ENCODE results near the gene SGTA.

The SGTA gene

DNA sequence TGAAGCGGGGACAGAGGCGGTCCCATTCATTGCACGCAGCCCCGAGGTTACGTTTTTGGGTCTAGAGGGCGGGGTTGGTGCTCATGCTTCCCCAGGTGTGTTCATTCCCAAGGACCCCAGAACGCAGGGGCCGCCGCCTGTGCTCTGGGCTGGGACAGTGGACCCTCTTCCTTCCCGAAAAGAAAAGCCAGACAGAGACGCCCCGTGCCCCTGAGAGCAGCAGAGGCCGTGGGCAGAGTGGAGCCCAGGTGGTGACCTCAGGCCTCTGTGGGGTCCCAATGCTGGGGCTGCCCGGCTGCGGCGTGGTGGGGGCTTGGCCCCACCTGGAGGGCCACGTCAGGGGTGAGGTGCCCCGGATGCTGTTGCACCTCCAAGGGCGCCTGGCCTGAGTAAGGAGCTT lies 15.4 kb downstream of the SGTA start:
- Histone ChIP-seq H3K9ac (ENCODE audit: low read length) (no peak overlapping the region), H3K27ac (ENCODE audit: low read length) (no peak overlapping the region), H3K9me3 (ENCODE audit: insufficient read depth, low read length) (no peaks in the 10 kb centered on the region), H3K36me3 (replicated peaks; ENCODE audit: low read depth, low read length) (peaks cover 50% of the 10 kb centered on the region), H4K20me1 (ENCODE audit: insufficient read depth, low read length) (peaks cover 40% of the 10 kb centered on the region), H3K4me3 (ENCODE audit: low read length) (no peak overlapping the region), H3K4me2 (ENCODE audit: low read length) (no peak overlapping the region), H3K4me1 (ENCODE audit: low read length) (no peaks in the 10 kb centered on the region), H2AFZ (ENCODE audit: low read depth, low read length) (no peak overlapping the region), H3K79me2 (ENCODE audit: low read length) (peaks cover 49% of the 10 kb centered on the region), H3K27me3 (ENCODE audit: low read depth, low read length) (no peaks in the 10 kb centered on the region)
- TF ChIP-seq, protein P1, sequence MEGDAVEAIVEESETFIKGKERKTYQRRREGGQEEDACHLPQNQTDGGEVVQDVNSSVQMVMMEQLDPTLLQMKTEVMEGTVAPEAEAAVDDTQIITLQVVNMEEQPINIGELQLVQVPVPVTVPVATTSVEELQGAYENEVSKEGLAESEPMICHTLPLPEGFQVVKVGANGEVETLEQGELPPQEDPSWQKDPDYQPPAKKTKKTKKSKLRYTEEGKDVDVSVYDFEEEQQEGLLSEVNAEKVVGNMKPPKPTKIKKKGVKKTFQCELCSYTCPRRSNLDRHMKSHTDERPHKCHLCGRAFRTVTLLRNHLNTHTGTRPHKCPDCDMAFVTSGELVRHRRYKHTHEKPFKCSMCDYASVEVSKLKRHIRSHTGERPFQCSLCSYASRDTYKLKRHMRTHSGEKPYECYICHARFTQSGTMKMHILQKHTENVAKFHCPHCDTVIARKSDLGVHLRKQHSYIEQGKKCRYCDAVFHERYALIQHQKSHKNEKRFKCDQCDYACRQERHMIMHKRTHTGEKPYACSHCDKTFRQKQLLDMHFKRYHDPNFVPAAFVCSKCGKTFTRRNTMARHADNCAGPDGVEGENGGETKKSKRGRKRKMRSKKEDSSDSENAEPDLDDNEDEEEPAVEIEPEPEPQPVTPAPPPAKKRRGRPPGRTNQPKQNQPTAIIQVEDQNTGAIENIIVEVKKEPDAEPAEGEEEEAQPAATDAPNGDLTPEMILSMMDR (IDR thresholded peaks at IDR 0.05; ENCODE audit: low read depth, low read length): no peak
- no peak for TF ChIP-seq EZH2phosphoT487 (IDR thresholded peaks at IDR 0.05; ENCODE audit: low read depth)

DNA sequence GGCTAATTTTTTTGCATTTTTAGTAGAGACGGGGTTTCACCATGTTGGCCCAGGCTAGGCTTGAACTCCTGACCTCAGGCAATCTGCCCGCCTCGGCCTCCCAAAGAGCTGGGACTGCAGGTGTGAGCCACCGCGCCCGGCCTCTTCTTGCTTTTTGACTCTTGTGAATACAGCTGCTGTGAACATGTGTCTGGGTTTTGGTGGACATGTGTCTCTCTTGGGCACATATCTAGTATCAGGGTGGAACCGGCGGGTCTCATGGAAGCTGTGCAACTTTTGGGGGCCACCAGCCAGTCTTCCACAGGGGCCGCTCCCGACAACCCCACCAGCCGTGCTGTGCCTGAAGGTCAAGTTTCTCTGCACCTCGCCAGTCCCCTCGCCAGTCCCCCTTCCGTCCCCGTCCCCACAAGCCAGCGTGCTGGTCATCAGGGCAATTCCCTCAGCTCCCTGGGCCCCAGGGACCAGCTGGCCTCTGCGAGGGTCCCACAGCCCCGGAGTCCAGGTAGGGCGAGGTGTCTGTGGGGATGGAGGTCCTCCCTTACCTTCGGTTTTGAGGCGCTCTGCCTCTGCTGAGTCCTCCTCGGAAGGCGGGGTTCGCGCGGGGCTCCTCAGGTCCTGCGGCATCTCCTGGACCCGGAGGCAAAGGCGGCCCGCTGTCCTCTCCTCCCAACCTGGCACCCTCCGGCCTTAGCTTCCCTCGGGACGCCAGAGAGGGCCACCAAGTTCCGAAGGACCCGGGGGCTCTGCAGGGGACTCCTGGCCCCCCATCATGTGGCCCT lies 16.3 kb downstream of the SGTA start:
- no peak overlapping the region for H3K27ac ChIP-seq (ENCODE audit: low read length)
- H2AFZ ChIP-seq (ENCODE audit: low read depth, low read length): no peak overlapping the region
- H3K9me3 ChIP-seq (ENCODE audit: insufficient read depth, low read length): no peaks in the 10 kb centered on the region
- H3K4me3 ChIP-seq (ENCODE audit: low read length): no peak overlapping the region
- H3K79me2 ChIP-seq (ENCODE audit: low read length): peaks cover 40% of the 10 kb centered on the region
- TF ChIP-seq, protein P1 (IDR thresholded peaks at IDR 0.05; ENCODE audit: low read depth, low read length): no peak
- TF ChIP-seq EZH2phosphoT487 (IDR thresholded peaks at IDR 0.05; ENCODE audit: low read depth): no peak
- no peak overlapping the region for H3K4me2 ChIP-seq (ENCODE audit: low read length)
- H4K20me1 ChIP-seq (ENCODE audit: insufficient read depth, low read length): peaks cover 31% of the 10 kb centered on the region
- H3K9ac ChIP-seq (ENCODE audit: low read length): no peak overlapping the region
- no peaks in the 10 kb centered on the region for H3K27me3 ChIP-seq (ENCODE audit: low read depth, low read length)
- H3K36me3 ChIP-seq (replicated peaks; ENCODE audit: low read depth, low read length): peaks cover 48% of the 10 kb centered on the region
- no peaks in the 10 kb centered on the region for H3K4me1 ChIP-seq (ENCODE audit: low read length)

DNA sequence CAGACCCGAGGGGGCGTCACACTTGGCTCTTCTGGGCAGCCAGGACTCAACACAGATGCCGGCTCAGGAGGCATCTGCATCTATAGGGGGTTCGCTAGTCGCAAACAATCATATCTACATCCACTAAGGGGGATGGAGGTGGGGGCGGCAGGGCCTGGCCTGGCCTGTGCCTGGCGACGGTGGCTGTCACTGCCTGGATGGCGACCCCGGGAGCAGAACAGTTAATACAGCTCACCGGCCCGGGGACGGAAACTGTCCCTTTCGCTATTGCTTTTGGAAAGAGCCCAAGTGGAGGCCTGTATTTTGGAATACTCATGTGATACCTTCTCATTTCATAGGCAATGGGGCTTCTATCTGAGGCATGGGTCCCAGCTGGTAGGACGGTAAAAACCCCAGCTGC lies 17.7 kb downstream of the SGTA start:
- Histone ChIP-seq H4K20me1 (ENCODE audit: insufficient read depth, low read length) (peaks cover 19% of the 10 kb centered on the region), H3K79me2 (ENCODE audit: low read length) (peaks cover 26% of the 10 kb centered on the region), H3K27ac (ENCODE audit: low read length) (no peak overlapping the region), H3K36me3 (replicated peaks; ENCODE audit: low read depth, low read length) (peaks cover 51% of the 10 kb centered on the region), H3K4me2 (ENCODE audit: low read length) (no peak overlapping the region), H2AFZ (ENCODE audit: low read depth, low read length) (no peak overlapping the region), H3K4me3 (ENCODE audit: low read length) (no peak overlapping the region), H3K9me3 (ENCODE audit: insufficient read depth, low read length) (no peaks in the 10 kb centered on the region), H3K4me1 (ENCODE audit: low read length) (no peaks in the 10 kb centered on the region), H3K9ac (ENCODE audit: low read length) (no peak overlapping the region), H3K27me3 (ENCODE audit: low read depth, low read length) (no peaks in the 10 kb centered on the region)
- TF ChIP-seq EZH2phosphoT487 (IDR thresholded peaks at IDR 0.05; ENCODE audit: low read depth): no peak
- TF ChIP-seq, protein P1 (IDR thresholded peaks at IDR 0.05; ENCODE audit: low read depth, low read length): no peak

DNA sequence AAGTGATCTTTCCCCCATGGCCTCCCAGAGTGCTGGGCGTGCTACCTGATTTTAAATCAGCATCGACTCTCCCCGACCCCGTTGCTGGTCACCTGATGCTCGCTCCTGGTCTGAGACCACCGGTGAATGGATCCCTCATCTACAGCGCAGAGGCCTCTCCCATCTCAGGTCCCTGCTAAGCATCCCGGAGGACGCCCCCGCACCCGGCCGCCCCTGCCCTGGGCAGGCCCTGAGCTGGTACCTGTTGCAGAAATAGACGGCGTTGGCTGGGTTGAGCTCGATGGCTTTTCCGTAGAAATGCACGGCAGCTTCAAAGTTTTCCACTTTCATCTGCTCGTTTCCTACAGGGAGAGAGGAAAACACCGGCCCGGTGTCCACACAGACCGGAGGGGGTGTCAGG lies 18.1 kb downstream of the SGTA start:
- Histone ChIP-seq H3K9ac (ENCODE audit: low read length) (no peak overlapping the region), H2AFZ (ENCODE audit: low read depth, low read length) (no peak overlapping the region), H3K27ac (ENCODE audit: low read length) (no peak overlapping the region), H3K4me3 (ENCODE audit: low read length) (no peak overlapping the region), H3K4me2 (ENCODE audit: low read length) (no peak overlapping the region), H3K79me2 (ENCODE audit: low read length) (peaks cover 22% of the 10 kb centered on the region), H3K36me3 (replicated peaks; ENCODE audit: low read depth, low read length) (peaks cover 49% of the 10 kb centered on the region), H4K20me1 (ENCODE audit: insufficient read depth, low read length) (peaks cover 15% of the 10 kb centered on the region), H3K9me3 (ENCODE audit: insufficient read depth, low read length) (no peaks in the 10 kb centered on the region), H3K27me3 (ENCODE audit: low read depth, low read length) (no peaks in the 10 kb centered on the region), H3K4me1 (ENCODE audit: low read length) (no peaks in the 10 kb centered on the region)
- no peak for TF ChIP-seq EZH2phosphoT487 (IDR thresholded peaks at IDR 0.05; ENCODE audit: low read depth)
- TF ChIP-seq, protein P1 (IDR thresholded peaks at IDR 0.05; ENCODE audit: low read depth, low read length): no peak
